Frontal cortex (tissue), 4 donors: ENCODE results near the gene PROK2. TPM values are rescaled to one million over a fixed set of nuclear protein-coding genes. Genes with fewer than 3 reads are reported as not detected.

Experiments
- DNase-seq, 2 donors: peaks; one replicate each; pipeline ENCODE4 v3.0.0; 2012; ENCODE audit warnings: low spot score in 2 of 2
- FAIRE-seq: peaks from 2 replicates; lab custom pipeline; 2012; peaks lifted over from hg19 to GRCh38; lab: Jason Lieb, UNC
- total RNA-seq: library from RNA; depleted of rRNA; stranded (reverse); fragments of >200 nt; gene quantifications from one replicate; pipeline ENCODE4 v1.2.3, GENCODE V29; 2014
- donor health status: control.
- donor health status: control.
- donor health status: control.

The PROK2 gene
- total RNA-seq, 1 donor from 2014 or later: 3.7 TPM

- FAIRE-seq (no peak), DNase-seq (no peak)
Observed at GRCh38 chr3:71789922-71790321, 5.0 kb upstream of the PROK2 start.

- DNase-seq (no peak), FAIRE-seq (no peak)
Observed at GRCh38 chr3:71787851-71788405, 3.0 kb upstream of the PROK2 start.

- no peak for DNase-seq
- no peak for FAIRE-seq
Observed at GRCh38 chr3:71786551-71786950, 1.6 kb upstream of the PROK2 start.

GRCh38 chr3:71786217-71786549 is 1.2 kb upstream of the PROK2 start:
- DNase-seq: no peak

GRCh38 chr3:71785532-71786216 is 726 bp upstream of the PROK2 start:
- no peak for FAIRE-seq

More at GRCh38 chr3:71786217-71786549, 1.2 kb upstream of the PROK2 start:
- no peak for FAIRE-seq

GRCh38 chr3:71784201-71784913 is 591 bp downstream of the PROK2 start:
- no peak for FAIRE-seq
- no peak for DNase-seq

More at GRCh38 chr3:71785532-71786216, 726 bp upstream of the PROK2 start:
- DNase-seq: no peak

GRCh38 chr3:71783152-71783551 is 1.8 kb downstream of the PROK2 start:
- DNase-seq (no peak), FAIRE-seq (no peak)

- no peak for DNase-seq
- FAIRE-seq: no peak
Observed at GRCh38 chr3:71780430-71780829, 4.5 kb downstream of the PROK2 start.

- no peak for DNase-seq
- FAIRE-seq: no peak
Observed at GRCh38 chr3:71779674-71780377, 5.1 kb downstream of the PROK2 start.

- FAIRE-seq: no peak
- no peak for DNase-seq
Observed at GRCh38 chr3:71778353-71778752, 6.6 kb downstream of the PROK2 start.

- no peak for DNase-seq
- FAIRE-seq: no peak
Observed at GRCh38 chr3:71776538-71776937, 8.4 kb downstream of the PROK2 start.

GRCh38 chr3:71771884-71772283 is 13.1 kb downstream of the PROK2 start:
- FAIRE-seq (no peak), DNase-seq (no peak)

GRCh38 chr3:71771126-71771525 is 13.8 kb downstream of the PROK2 start:
- DNase-seq (no peak), FAIRE-seq (no peak)

- DNase-seq (no peak), FAIRE-seq (no peak)
Observed at GRCh38 chr3:71763426-71763825, 21.5 kb downstream of the PROK2 start.

GRCh38 chr3:71760140-71760539 is 24.8 kb downstream of the PROK2 start:
- DNase-seq (no peak), FAIRE-seq (no peak)

GRCh38 chr3:71759401-71759800 is 25.5 kb downstream of the PROK2 start:
- no peak for DNase-seq
- no peak for FAIRE-seq

- DNase-seq (no peak), FAIRE-seq (no peak)
Observed at GRCh38 chr3:71758091-71758490, 26.9 kb downstream of the PROK2 start.

GRCh38 chr3:71754610-71755253 is 30.2 kb downstream of the PROK2 start:
- FAIRE-seq (no peak), DNase-seq (no peak)

- peak; percentile 23 to 42 for DNase-seq
- no peak for FAIRE-seq
Observed at GRCh38 chr3:71753701-71754609, 31.0 kb downstream of the PROK2 start, which contains the start of gene GPR27. Gene GPR27, plus strand, starts transcription at chr3:71753855. Its CDS starts 195 bp downstream, at chr3:71754050.
